Endothelial cell (in vitro differentiated cells): ENCODE measurements around the gene MARCHF11. TPM values are rescaled to one million over a fixed set of nuclear protein-coding genes. Genes with fewer than 3 reads are reported as not detected.

Experiments used
- DNase-seq: peaks from one replicate; pipeline ENCODE4 v3.0.0; 2021; ENCODE audit warnings: low spot score
- H3K27ac Mint-ChIP-seq: one replicate; pipeline ENCODE4 v1.8.0; 2021; ENCODE audit warnings: mixed read lengths, inconsistent platforms; ENCODE audit not compliant: unreplicated experiment
- H3K27me3 Mint-ChIP-seq: one replicate; pipeline ENCODE4 v1.8.0; 2021; ENCODE audit warnings: mild to moderate bottlenecking, moderate library complexity, mixed read lengths, inconsistent platforms; ENCODE audit not compliant: unreplicated experiment
- H3K36me3 Mint-ChIP-seq: one replicate; pipeline ENCODE4 v1.8.0; 2021; ENCODE audit warnings: mild to moderate bottlenecking, low read depth, mixed read lengths, inconsistent platforms; ENCODE audit not compliant: unreplicated experiment
- H3K4me1 Mint-ChIP-seq: one replicate; pipeline ENCODE4 v1.8.0; 2021; ENCODE audit warnings: mild to moderate bottlenecking, mixed read lengths, inconsistent platforms; ENCODE audit not compliant: unreplicated experiment
- H3K4me3 Mint-ChIP-seq: one replicate; pipeline ENCODE4 v1.8.0; 2021; ENCODE audit warnings: mild to moderate bottlenecking, mixed read lengths, inconsistent platforms; ENCODE audit not compliant: unreplicated experiment
- H3K9me3 Mint-ChIP-seq: one replicate; pipeline ENCODE4 v1.8.0; 2021; ENCODE audit warnings: mixed read lengths, inconsistent platforms; ENCODE audit not compliant: unreplicated experiment
- total RNA-seq: library from RNA; stranded (reverse); fragmentation: NEBNext Ultra II Directional; extraction: Animal tissue kit (Norgen Biotek cat#: 25700); gene quantifications from one replicate; pipeline ENCODE4 v1.2.1, GENCODE V29; 2021; ENCODE audit not compliant: unreplicated experiment
- TF ChIP-seq, protein P1 (sequence below): fragments of 200-600 bp; sonication (generic); IDR thresholded peaks from one replicate; pipeline ENCODE4 v1.5.0; 2021; ENCODE audit warnings: antibody characterized with exemption; ENCODE audit not compliant: unreplicated experiment

Gene MARCHF11
- total RNA-seq, 1 donor from 2014 or later, result 2.2 TPM

DNA sequence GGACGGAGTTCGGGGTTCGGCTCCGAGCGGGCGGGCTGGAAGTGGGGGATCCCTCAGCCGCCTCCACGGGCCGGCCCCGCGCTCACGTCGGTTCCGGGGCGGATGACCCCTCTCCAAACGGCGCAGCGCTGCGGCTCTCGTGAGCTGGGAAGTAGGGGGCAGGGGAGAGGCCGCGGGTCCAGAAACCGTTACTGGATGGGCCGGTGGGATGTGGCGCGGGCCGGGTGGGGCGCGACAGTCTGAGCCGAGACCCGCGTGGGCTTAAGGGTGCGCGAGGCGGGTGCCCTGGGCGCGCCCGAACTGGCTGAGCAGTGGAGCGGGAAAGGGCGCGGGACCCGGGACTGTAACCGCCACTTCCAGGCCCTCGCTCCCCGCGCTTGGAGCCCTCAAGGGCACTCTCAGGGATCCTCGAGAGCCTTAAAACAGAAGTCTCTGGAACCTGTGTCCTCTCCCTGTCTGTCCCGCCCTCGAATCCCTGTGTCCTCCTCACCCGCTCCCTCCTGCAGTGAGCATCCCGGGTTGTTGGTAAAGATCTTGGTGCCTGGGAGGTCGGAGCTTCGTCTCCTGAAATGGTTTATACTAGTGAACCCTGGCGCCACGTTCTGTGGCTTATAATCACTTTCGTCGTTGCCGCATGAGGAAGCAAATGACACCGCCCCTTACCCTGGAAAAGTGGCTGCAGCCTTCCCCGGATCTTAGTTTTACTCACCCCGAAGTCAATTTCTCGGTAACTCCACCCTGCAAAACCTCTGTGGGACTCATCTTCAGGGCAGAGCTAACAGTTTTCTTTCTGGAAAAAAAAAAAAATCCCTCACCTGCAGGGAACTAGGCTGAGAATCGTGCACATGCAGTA lies 571 bp upstream of the MARCHF11 start:
- peak overlapping the region; percentile 85 for H3K4me3 Mint-ChIP-seq
- no peaks in the 10 kb centered on the region for H3K9me3 Mint-ChIP-seq
- H3K27ac Mint-ChIP-seq, result no peak overlapping the region
- TF ChIP-seq, protein P1, sequence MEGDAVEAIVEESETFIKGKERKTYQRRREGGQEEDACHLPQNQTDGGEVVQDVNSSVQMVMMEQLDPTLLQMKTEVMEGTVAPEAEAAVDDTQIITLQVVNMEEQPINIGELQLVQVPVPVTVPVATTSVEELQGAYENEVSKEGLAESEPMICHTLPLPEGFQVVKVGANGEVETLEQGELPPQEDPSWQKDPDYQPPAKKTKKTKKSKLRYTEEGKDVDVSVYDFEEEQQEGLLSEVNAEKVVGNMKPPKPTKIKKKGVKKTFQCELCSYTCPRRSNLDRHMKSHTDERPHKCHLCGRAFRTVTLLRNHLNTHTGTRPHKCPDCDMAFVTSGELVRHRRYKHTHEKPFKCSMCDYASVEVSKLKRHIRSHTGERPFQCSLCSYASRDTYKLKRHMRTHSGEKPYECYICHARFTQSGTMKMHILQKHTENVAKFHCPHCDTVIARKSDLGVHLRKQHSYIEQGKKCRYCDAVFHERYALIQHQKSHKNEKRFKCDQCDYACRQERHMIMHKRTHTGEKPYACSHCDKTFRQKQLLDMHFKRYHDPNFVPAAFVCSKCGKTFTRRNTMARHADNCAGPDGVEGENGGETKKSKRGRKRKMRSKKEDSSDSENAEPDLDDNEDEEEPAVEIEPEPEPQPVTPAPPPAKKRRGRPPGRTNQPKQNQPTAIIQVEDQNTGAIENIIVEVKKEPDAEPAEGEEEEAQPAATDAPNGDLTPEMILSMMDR, result no peak
- peak; percentile 18 for DNase-seq
- peaks cover 4% of the 10 kb centered on the region for H3K36me3 Mint-ChIP-seq
- peaks cover 11% of the 10 kb centered on the region for H3K27me3 Mint-ChIP-seq
- H3K4me1 Mint-ChIP-seq, result peaks cover 3% of the 10 kb centered on the region

DNA sequence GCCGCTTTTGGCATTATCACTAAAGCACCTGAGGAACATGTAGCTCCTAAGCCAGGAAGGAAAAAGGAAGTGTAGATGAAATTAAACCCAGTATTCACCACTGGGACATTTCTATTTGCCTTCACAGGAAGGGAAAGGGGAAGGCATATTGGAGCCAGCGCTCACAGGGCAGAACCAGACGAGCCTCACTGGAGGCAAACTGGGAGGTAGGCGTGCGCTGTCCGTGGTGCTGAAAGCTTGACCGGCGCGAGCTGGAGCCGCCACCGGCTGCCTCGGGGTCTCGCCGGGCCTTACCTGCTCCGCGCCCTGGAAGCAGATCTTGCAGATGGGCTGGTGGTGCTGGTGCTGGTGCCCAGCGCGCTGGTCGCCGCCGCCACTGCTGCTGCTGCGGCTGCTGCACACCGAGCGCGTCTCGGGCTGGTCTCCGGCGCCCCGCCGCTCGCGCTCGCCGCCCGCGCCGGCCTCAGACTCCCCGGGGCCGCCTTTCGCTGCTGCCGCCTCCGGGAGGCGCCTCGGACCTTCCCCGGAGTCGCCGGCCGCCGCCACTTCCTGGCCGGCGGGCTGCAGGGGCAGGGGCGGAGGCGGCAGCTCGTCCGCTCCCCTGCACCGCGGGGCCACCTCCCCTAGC lies 732 bp downstream of the MARCHF11 start:
- H3K27ac Mint-ChIP-seq, result peak overlapping the region; percentile 57
- peaks cover 11% of the 10 kb centered on the region for H3K27me3 Mint-ChIP-seq
- TF ChIP-seq, protein P1, result no peak
- H3K4me3 Mint-ChIP-seq, result peak overlapping the region; percentile 94
- H3K36me3 Mint-ChIP-seq, result peaks cover 4% of the 10 kb centered on the region
- peak; percentile 94 for DNase-seq
- H3K9me3 Mint-ChIP-seq, result no peaks in the 10 kb centered on the region
- peaks cover 3% of the 10 kb centered on the region for H3K4me1 Mint-ChIP-seq

DNA sequence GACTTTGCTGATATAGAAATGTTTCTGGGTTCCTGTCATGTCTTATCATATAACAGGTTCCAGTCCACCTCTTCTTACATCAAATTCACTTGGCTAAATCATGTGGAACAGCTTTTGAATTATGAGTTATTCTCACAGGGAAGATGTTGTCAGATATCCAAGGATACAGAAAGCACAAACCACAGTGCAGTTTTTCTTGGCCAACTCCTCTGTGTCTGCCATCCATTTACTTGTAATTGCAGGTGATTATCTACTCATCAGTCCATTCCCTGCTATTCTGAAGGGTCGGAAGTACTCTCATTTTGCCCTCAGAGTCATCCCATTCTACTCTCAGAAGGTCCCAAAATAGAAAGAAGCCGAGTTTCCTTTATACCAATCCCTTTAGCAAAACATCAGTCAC lies 10.0 kb downstream of the MARCHF11 start:
- Mint-ChIP-seq H3K27me3 (no peaks in the 10 kb centered on the region), H3K36me3 (no peaks in the 10 kb centered on the region), H3K27ac (no peak overlapping the region), H3K9me3 (no peaks in the 10 kb centered on the region), H3K4me3 (no peak overlapping the region), H3K4me1 (peaks cover 22% of the 10 kb centered on the region)
- TF ChIP-seq, protein P1, result no peak
- no peak for DNase-seq

DNA sequence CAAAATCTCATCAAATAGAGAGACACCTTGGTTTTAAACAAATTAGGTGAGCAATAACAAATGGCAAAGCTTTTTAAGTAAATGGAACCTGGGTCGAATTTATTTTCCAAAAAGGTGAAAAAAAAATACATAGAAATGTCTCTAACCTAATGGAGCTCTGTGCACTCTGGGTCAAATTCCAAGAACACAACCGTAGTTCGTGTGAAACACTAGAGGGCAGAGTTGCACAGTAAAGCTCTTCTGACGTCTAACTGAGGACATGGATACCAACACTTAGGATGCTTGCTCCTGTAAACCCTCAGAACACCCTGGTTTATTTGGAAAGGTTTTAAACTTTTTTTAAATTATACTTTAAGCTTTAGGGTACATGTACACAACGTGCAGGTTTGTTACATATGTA lies 18.9 kb downstream of the MARCHF11 start:
- H3K4me3 Mint-ChIP-seq, result no peak overlapping the region
- no peak overlapping the region for H3K27ac Mint-ChIP-seq
- no peaks in the 10 kb centered on the region for H3K27me3 Mint-ChIP-seq
- H3K4me1 Mint-ChIP-seq, result no peaks in the 10 kb centered on the region
- H3K9me3 Mint-ChIP-seq, result no peaks in the 10 kb centered on the region
- peak; percentile 43 for DNase-seq
- H3K36me3 Mint-ChIP-seq, result no peaks in the 10 kb centered on the region
- TF ChIP-seq, protein P1, result peak; percentile 63

DNA sequence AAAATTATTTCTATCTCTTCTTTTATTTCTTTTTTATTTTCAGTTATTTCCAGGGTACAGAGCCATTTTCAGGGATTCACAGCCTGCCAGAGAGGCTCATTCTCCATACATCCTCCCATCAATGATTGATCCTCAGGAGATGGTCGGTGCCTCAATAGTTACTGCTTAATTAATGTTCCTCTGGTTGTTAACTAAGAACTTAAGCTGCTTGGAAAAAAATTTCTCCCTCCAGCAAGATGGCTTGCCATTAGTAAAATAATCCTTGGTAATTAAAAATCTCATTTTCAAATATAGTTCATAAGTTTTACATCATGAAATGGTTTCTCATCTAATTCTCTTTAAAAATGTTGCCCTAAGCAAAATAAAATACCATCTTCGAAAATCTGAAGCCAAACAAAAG lies 20.0 kb downstream of the MARCHF11 start:
- Mint-ChIP-seq H3K27me3 (no peaks in the 10 kb centered on the region), H3K4me3 (no peak overlapping the region), H3K9me3 (no peaks in the 10 kb centered on the region), H3K4me1 (no peaks in the 10 kb centered on the region), H3K27ac (no peak overlapping the region), H3K36me3 (no peaks in the 10 kb centered on the region)
- TF ChIP-seq, protein P1, result no peak
- DNase-seq, result no peak
